Stimulated activated CD4-positive, alpha-beta T cell treated with anti-CD3 and anti-CD28 coated beads, Interleukin-12 subunit alpha, Interleukin-12 subunit beta, amount 100 ng/mL, for 48 hours (primary cell): ENCODE data around the gene BEST4.
"Not testable (repeated sequence)": the region's sequence is repeated elsewhere in the genome, so short reads cannot be mapped to it uniquely, and the experiment has no call there.

Source experiments
- DNase-seq, 3 donors: peaks; one replicate each; pipeline ENCODE4 v3.0.0-alpha.2; 2020; ENCODE audit warnings: low read depth in 2 of 3, low spot score in 1 of 3

BEST4 gene

GRCh38 chr1:44788120-44788860 lies at the start of gene BEST4:
BEST4 (minus strand) TSS chr1:44788170; CDS start chr1:44787705, 465 bp downstream.
- no peak for DNase-seq

- peak; percentile 82 to 92 (median 85) for DNase-seq
Observed at GRCh38 chr1:44835738-44836675, 48.0 kb upstream of the BEST4 start.

- DNase-seq = no peak
Observed at GRCh38 chr1:44834328-44834727, 46.4 kb upstream of the BEST4 start.

GRCh38 chr1:44832056-44832705 lies 44.2 kb upstream of the BEST4 start:
- DNase-seq = no peak

GRCh38 chr1:44831516-44831915 lies 43.5 kb upstream of the BEST4 start:
- no peak for DNase-seq

- DNase-seq = no peak
Observed at GRCh38 chr1:44830900-44831304, 42.9 kb upstream of the BEST4 start.

GRCh38 chr1:44829506-44830384 lies 41.8 kb upstream of the BEST4 start:
- DNase-seq = no peak

GRCh38 chr1:44828841-44829440 lies 41.0 kb upstream of the BEST4 start:
- DNase-seq = no peak

GRCh38 chr1:44828003-44828651 lies 40.2 kb upstream of the BEST4 start:
- no peak for DNase-seq

GRCh38 chr1:44827197-44828002 lies 39.4 kb upstream of the BEST4 start:
- no peak for DNase-seq

- no peak for DNase-seq
Observed at GRCh38 chr1:44826375-44827196, 38.6 kb upstream of the BEST4 start.

GRCh38 chr1:44824392-44824791 lies 36.4 kb upstream of the BEST4 start:
- not testable (repeated sequence) for DNase-seq

- no peak for DNase-seq
Observed at GRCh38 chr1:44822981-44823451, 35.0 kb upstream of the BEST4 start.

GRCh38 chr1:44822131-44822701 lies 34.2 kb upstream of the BEST4 start:
- DNase-seq = no peak

GRCh38 chr1:44821240-44821715 lies 33.3 kb upstream of the BEST4 start:
- DNase-seq = no peak

- DNase-seq = no peak
Observed at GRCh38 chr1:44820328-44821239, 32.6 kb upstream of the BEST4 start.
